ENCODE measurements around the gene ATP2A2.

- TF ChIP-seq CTCF (optimal IDR thresholded peaks at IDR 0.05 in 1 of 3, IDR thresholded peaks at IDR 0.05 in 1 of 3, conservative IDR thresholded peaks at IDR 0.05 in 1 of 3; ENCODE audit: extremely low read depth in 1 of 3, insufficient read depth in 2 of 3, low read length in 3 of 3) (no peak), EZH2 (IDR thresholded peaks at IDR 0.05; ENCODE audit: low read length) (no peak)
These were observed 28.3 kb upstream of the ATP2A2 start for GRCh38 chr12:110252716-110253115.
